Measurements from ENCODE around the gene NME3. TPM values are rescaled to one million over a fixed set of nuclear protein-coding genes. Genes with fewer than 3 reads are reported as not detected.
A peak's percentile ranks its signal among the peaks of the same experiment; 100 is the strongest.

The NME3 gene
- total RNA-seq, 1 donor from 2014 or later: 34.6 TPM

- DNase-seq (ENCODE audit: low spot score): no peak
Observed at GRCh38 chr16:1781758-1782407, 10.5 kb upstream of the NME3 start.

GRCh38 chr16:1781254-1781653 is 9.9 kb upstream of the NME3 start:
- DNase-seq (ENCODE audit: low spot score): no peak

GRCh38 chr16:1780677-1781072 is 9.3 kb upstream of the NME3 start:
- DNase-seq (ENCODE audit: low spot score): no peak

GRCh38 chr16:1779741-1780676 is 8.7 kb upstream of the NME3 start:
- no peak for DNase-seq (ENCODE audit: low spot score)

GRCh38 chr16:1779234-1779701 is 7.9 kb upstream of the NME3 start:
- DNase-seq (ENCODE audit: low spot score): no peak

GRCh38 chr16:1778200-1779179 is 7.1 kb upstream of the NME3 start:
- DNase-seq (ENCODE audit: low spot score): no peak

GRCh38 chr16:1777375-1778199 is 6.2 kb upstream of the NME3 start:
- no peak for DNase-seq (ENCODE audit: low spot score)

GRCh38 chr16:1776991-1777374 is 5.6 kb upstream of the NME3 start:
- no peak for DNase-seq (ENCODE audit: low spot score)

- no peak for DNase-seq (ENCODE audit: low spot score)
Observed at GRCh38 chr16:1776672-1776955, 5.3 kb upstream of the NME3 start.

GRCh38 chr16:1775846-1776671 is 4.7 kb upstream of the NME3 start:
- no peak for DNase-seq (ENCODE audit: low spot score)

GRCh38 chr16:1775006-1775845 is 3.9 kb upstream of the NME3 start:
- no peak for DNase-seq (ENCODE audit: low spot score)

GRCh38 chr16:1774448-1774780 is 3.1 kb upstream of the NME3 start:
- DNase-seq (ENCODE audit: low spot score): no peak

GRCh38 chr16:1773703-1774447 is 2.5 kb upstream of the NME3 start:
- no peak for DNase-seq (ENCODE audit: low spot score)

- peak; percentile 96 for DNase-seq (ENCODE audit: low spot score)
Observed at GRCh38 chr16:1772908-1773702, 1.8 kb upstream of the NME3 start, which contains the start of gene MRPS34. TSS of gene MRPS34 (minus strand) at chr16:1773134. CDS start at chr16:1773119, 15 bp downstream.

GRCh38 chr16:1772362-1772907 is 1.1 kb upstream of the NME3 start, which contains the start of gene EME2:
TSS of gene EME2 (plus strand) at chr16:1772810. CDS start at chr16:1773228, 418 bp downstream.
- no peak for DNase-seq (ENCODE audit: low spot score)

GRCh38 chr16:1771864-1772361 is 570 bp upstream of the NME3 start:
- no peak for DNase-seq (ENCODE audit: low spot score)

All from mesenteric fat pad (tissue), 1 donor.